Loucy (cell line): ENCODE measurements around the gene STX8.
A peak's percentile ranks its signal among the peaks of the same experiment; 100 is the strongest.

ENCODE experiments used
- CTCF ChIP-seq: fragments of 200-600 bp; sonication (generic); conservative IDR thresholded peaks from 2 replicates; pipeline ENCODE4 v1.5.1; 2014; ENCODE audit warnings: mild to moderate bottlenecking, antibody characterized with exemption, low read length
- EZH2phosphoT487 ChIP-seq: fragments of 200-600 bp; IDR thresholded peaks from 2 replicates; pipeline ENCODE4 v1.6.1; 2018; ENCODE audit warnings: antibody characterized with exemption, mild to moderate bottlenecking, moderate library complexity, borderline replicate concordance

- TF ChIP-seq CTCF, result peak; percentile 54
- TF ChIP-seq EZH2phosphoT487, result no peak
Measured at GRCh38 chr17:9467518-9467917, 108.1 kb downstream of the STX8 start.
